Measurements from ENCODE around the gene RNU7-1. TPM values are rescaled to one million over a fixed set of nuclear protein-coding genes. Genes with fewer than 3 reads are reported as not detected.

RNU7-1 gene
- total RNA-seq, 1 experiment from 2014 or later = not detected

- DNase-seq (ENCODE audit: low read depth) = no peak
- in situ Hi-C loops (cut with HindIII; ENCODE audit: low pct_unique_long_range_greater_than_20kb, low sequenced_read_pairs) = no loop called here
These were observed 27.0 kb upstream of the RNU7-1 start for GRCh38 chr12:6916426-6917200.

- no peak for DNase-seq (ENCODE audit: low read depth)
- in situ Hi-C loops (cut with HindIII; ENCODE audit: low pct_unique_long_range_greater_than_20kb, low sequenced_read_pairs) = no loop called here
These were observed 26.0 kb upstream of the RNU7-1 start for GRCh38 chr12:6917491-6918231.

- in situ Hi-C loops (cut with HindIII; ENCODE audit: low pct_unique_long_range_greater_than_20kb, low sequenced_read_pairs) = no loop called here
- no peak for DNase-seq (ENCODE audit: low read depth)
These were observed 24.0 kb upstream of the RNU7-1 start for GRCh38 chr12:6919588-6919987.

GRCh38 chr12:6921539-6921938 is 22.1 kb upstream of the RNU7-1 start:
- DNase-seq (ENCODE audit: low read depth) = no peak
- in situ Hi-C loops (cut with HindIII; ENCODE audit: low pct_unique_long_range_greater_than_20kb, low sequenced_read_pairs) = no loop called here

GRCh38 chr12:6921996-6922946 is 21.3 kb upstream of the RNU7-1 start:
- DNase-seq (ENCODE audit: low read depth) = no peak
- in situ Hi-C loops (cut with HindIII; ENCODE audit: low pct_unique_long_range_greater_than_20kb, low sequenced_read_pairs) = no loop called here

- DNase-seq (ENCODE audit: low read depth) = no peak
- in situ Hi-C loops (cut with HindIII; ENCODE audit: low pct_unique_long_range_greater_than_20kb, low sequenced_read_pairs) = no loop called here
These were observed 20.4 kb upstream of the RNU7-1 start for GRCh38 chr12:6923003-6923732.

- in situ Hi-C loops (cut with HindIII; ENCODE audit: low pct_unique_long_range_greater_than_20kb, low sequenced_read_pairs) = no loop called here
These were observed 19.8 kb upstream of the RNU7-1 start for GRCh38 chr12:6923851-6924250.

GRCh38 chr12:6925239-6925539 is 18.4 kb upstream of the RNU7-1 start:
- DNase-seq (ENCODE audit: low read depth) = no peak
- in situ Hi-C loops (cut with HindIII; ENCODE audit: low pct_unique_long_range_greater_than_20kb, low sequenced_read_pairs) = no loop called here

More at GRCh38 chr12:6923851-6924250, 19.8 kb upstream of the RNU7-1 start:
- no peak for DNase-seq (ENCODE audit: low read depth)

GRCh38 chr12:6925540-6926279 is 17.9 kb upstream of the RNU7-1 start:
- in situ Hi-C loops (cut with HindIII; ENCODE audit: low pct_unique_long_range_greater_than_20kb, low sequenced_read_pairs) = no loop called here
- DNase-seq (ENCODE audit: low read depth) = peak; percentile 76

- DNase-seq (ENCODE audit: low read depth) = peak; percentile 78
- in situ Hi-C loops (cut with HindIII; ENCODE audit: low pct_unique_long_range_greater_than_20kb, low sequenced_read_pairs) = no loop called here
These were observed 16.1 kb upstream of the RNU7-1 start, which contains the start of gene ATN1 for GRCh38 chr12:6927379-6928021. Gene ATN1 (plus strand): TSS chr12:6927959. CDS start chr12:6934002, 6,043 bp downstream.

- in situ Hi-C loops (cut with HindIII; ENCODE audit: low pct_unique_long_range_greater_than_20kb, low sequenced_read_pairs) = no loop called here
- DNase-seq (ENCODE audit: low read depth) = no peak
These were observed 15.5 kb upstream of the RNU7-1 start for GRCh38 chr12:6928022-6928702.

GRCh38 chr12:6928703-6929407 is 14.8 kb upstream of the RNU7-1 start:
- in situ Hi-C loops (cut with HindIII; ENCODE audit: low pct_unique_long_range_greater_than_20kb, low sequenced_read_pairs) = no loop called here
- no peak for DNase-seq (ENCODE audit: low read depth)

- in situ Hi-C loops (cut with HindIII; ENCODE audit: low pct_unique_long_range_greater_than_20kb, low sequenced_read_pairs) = no loop called here
These were observed 13.9 kb upstream of the RNU7-1 start for GRCh38 chr12:6929466-6930452.

GRCh38 chr12:6932766-6933165 is 10.8 kb upstream of the RNU7-1 start:
- in situ Hi-C loops (cut with HindIII; ENCODE audit: low pct_unique_long_range_greater_than_20kb, low sequenced_read_pairs) = no loop called here
- DNase-seq (ENCODE audit: low read depth) = no peak

More at GRCh38 chr12:6929466-6930452, 13.9 kb upstream of the RNU7-1 start:
- no peak for DNase-seq (ENCODE audit: low read depth)

- in situ Hi-C loops (cut with HindIII; ENCODE audit: low pct_unique_long_range_greater_than_20kb, low sequenced_read_pairs) = no loop called here
- DNase-seq (ENCODE audit: low read depth) = no peak
These were observed 9.5 kb upstream of the RNU7-1 start for GRCh38 chr12:6934110-6934509.
